ENCODE measurements around the gene BIRC5.
"Not testable (repeated sequence)": the region's sequence is repeated elsewhere in the genome, so short reads cannot be mapped to it uniquely, and the experiment has no call there.

BIRC5 gene

GRCh38 chr17:78226759-78227454 lies 12.9 kb downstream of the BIRC5 start:
- H3K27me3 Mint-ChIP-seq, result peaks cover 7% of the 10 kb centered on the region
- H3K4me1 Mint-ChIP-seq (ENCODE audit: low read depth), result peaks cover 4% of the 10 kb centered on the region
- no peaks in the 10 kb centered on the region for H3K36me3 Mint-ChIP-seq
- H3K9me3 Mint-ChIP-seq (ENCODE audit: low read depth), result no peaks in the 10 kb centered on the region
- H3K4me3 Mint-ChIP-seq, result no peak overlapping the region
- H3K27ac Mint-ChIP-seq, result no peak overlapping the region

- H3K27ac Mint-ChIP-seq, result no peak overlapping the region
- H3K9me3 Mint-ChIP-seq (ENCODE audit: low read depth), result no peaks in the 10 kb centered on the region
- no peaks in the 10 kb centered on the region for H3K36me3 Mint-ChIP-seq
- peaks cover 7% of the 10 kb centered on the region for H3K27me3 Mint-ChIP-seq
- no peak overlapping the region for H3K4me3 Mint-ChIP-seq
- peaks cover 4% of the 10 kb centered on the region for H3K4me1 Mint-ChIP-seq (ENCODE audit: low read depth)
These were observed 13.4 kb downstream of the BIRC5 start for GRCh38 chr17:78227455-78227916.

- Mint-ChIP-seq H3K36me3 (no peaks in the 10 kb centered on the region), H3K4me1 (ENCODE audit: low read depth) (peaks cover 8% of the 10 kb centered on the region), H3K27me3 (peaks cover 11% of the 10 kb centered on the region), H3K9me3 (ENCODE audit: low read depth) (no peaks in the 10 kb centered on the region), H3K4me3 (no peak overlapping the region), H3K27ac (no peak overlapping the region)
These were observed 14.1 kb downstream of the BIRC5 start for GRCh38 chr17:78228176-78228575.

GRCh38 chr17:78230252-78230962 lies 16.4 kb downstream of the BIRC5 start:
- no peak overlapping the region for H3K4me3 Mint-ChIP-seq
- no peak overlapping the region for H3K27ac Mint-ChIP-seq
- H3K36me3 Mint-ChIP-seq, result no peaks in the 10 kb centered on the region
- no peaks in the 10 kb centered on the region for H3K9me3 Mint-ChIP-seq (ENCODE audit: low read depth)
- H3K27me3 Mint-ChIP-seq, result peaks cover 11% of the 10 kb centered on the region
- H3K4me1 Mint-ChIP-seq (ENCODE audit: low read depth), result peaks cover 8% of the 10 kb centered on the region

- Mint-ChIP-seq H3K4me3 (no peak within 1 kb of the TSS), H3K4me1 (ENCODE audit: low read depth) (peaks cover 8% of the 10 kb centered on the region), H3K36me3 (no peaks in the 10 kb centered on the region), H3K27me3 (peaks cover 11% of the 10 kb centered on the region), H3K9me3 (ENCODE audit: low read depth) (no peaks in the 10 kb centered on the region), H3K27ac (no peak within 1 kb of the TSS)
These were observed 17.2 kb downstream of the BIRC5 start, which contains the start of gene TMEM235 for GRCh38 chr17:78230996-78231935. TSS of gene TMEM235 (plus strand) at chr17:78231631. CDS start at chr17:78232024, 393 bp downstream.

GRCh38 chr17:78231991-78232858 lies 18.2 kb downstream of the BIRC5 start:
- no peaks in the 10 kb centered on the region for H3K36me3 Mint-ChIP-seq
- no peak overlapping the region for H3K4me3 Mint-ChIP-seq
- H3K27ac Mint-ChIP-seq, result no peak overlapping the region
- H3K4me1 Mint-ChIP-seq (ENCODE audit: low read depth), result peaks cover 8% of the 10 kb centered on the region
- no peaks in the 10 kb centered on the region for H3K9me3 Mint-ChIP-seq (ENCODE audit: low read depth)
- H3K27me3 Mint-ChIP-seq, result peaks cover 11% of the 10 kb centered on the region

- Mint-ChIP-seq H3K4me3 (peak overlapping the region; percentile 3), H3K36me3 (no peaks in the 10 kb centered on the region), H3K27me3 (peaks cover 9% of the 10 kb centered on the region), H3K27ac (no peak overlapping the region), H3K9me3 (ENCODE audit: low read depth) (no peaks in the 10 kb centered on the region), H3K4me1 (ENCODE audit: low read depth) (peaks cover 8% of the 10 kb centered on the region)
These were observed 18.8 kb downstream of the BIRC5 start for GRCh38 chr17:78232859-78233173.

- no peak overlapping the region for H3K4me3 Mint-ChIP-seq
- H3K4me1 Mint-ChIP-seq (ENCODE audit: low read depth), result peaks cover 8% of the 10 kb centered on the region
- no peaks in the 10 kb centered on the region for H3K9me3 Mint-ChIP-seq (ENCODE audit: low read depth)
- peaks cover 9% of the 10 kb centered on the region for H3K27me3 Mint-ChIP-seq
- no peak overlapping the region for H3K27ac Mint-ChIP-seq
- no peaks in the 10 kb centered on the region for H3K36me3 Mint-ChIP-seq
These were observed 19.6 kb downstream of the BIRC5 start for GRCh38 chr17:78233678-78234077.

- Mint-ChIP-seq H3K4me1 (ENCODE audit: low read depth) (peaks cover 8% of the 10 kb centered on the region), H3K36me3 (no peaks in the 10 kb centered on the region), H3K4me3 (no peak overlapping the region), H3K9me3 (ENCODE audit: low read depth) (no peaks in the 10 kb centered on the region), H3K27ac (no peak overlapping the region), H3K27me3 (peaks cover 9% of the 10 kb centered on the region)
These were observed 20.3 kb downstream of the BIRC5 start for GRCh38 chr17:78234261-78234865.

GRCh38 chr17:78235022-78235421 lies 21.0 kb downstream of the BIRC5 start:
- H3K27me3 Mint-ChIP-seq; H3K27ac Mint-ChIP-seq; H3K36me3 Mint-ChIP-seq; H3K4me1 Mint-ChIP-seq (ENCODE audit: low read depth); H3K9me3 Mint-ChIP-seq (ENCODE audit: low read depth); H3K4me3 Mint-ChIP-seq: not testable (repeated sequence)

- H3K9me3 Mint-ChIP-seq (ENCODE audit: low read depth), result no peaks in the 10 kb centered on the region
- H3K4me1 Mint-ChIP-seq (ENCODE audit: low read depth), result peaks cover 4% of the 10 kb centered on the region
- no peak overlapping the region for H3K27ac Mint-ChIP-seq
- H3K4me3 Mint-ChIP-seq, result no peak overlapping the region
- H3K36me3 Mint-ChIP-seq, result no peaks in the 10 kb centered on the region
- H3K27me3 Mint-ChIP-seq, result peaks cover 5% of the 10 kb centered on the region
These were observed 21.8 kb downstream of the BIRC5 start for GRCh38 chr17:78235885-78236284.

GRCh38 chr17:78236362-78237127 lies 22.5 kb downstream of the BIRC5 start:
- Mint-ChIP-seq H3K27me3 (peaks cover 4% of the 10 kb centered on the region), H3K4me1 (ENCODE audit: low read depth) (peaks cover 4% of the 10 kb centered on the region), H3K36me3 (no peaks in the 10 kb centered on the region), H3K4me3 (no peak overlapping the region), H3K27ac (no peak overlapping the region), H3K9me3 (ENCODE audit: low read depth) (no peaks in the 10 kb centered on the region)

GRCh38 chr17:78237401-78238012 lies 23.5 kb downstream of the BIRC5 start:
- H3K4me1 Mint-ChIP-seq (ENCODE audit: low read depth), result peaks cover 4% of the 10 kb centered on the region
- no peak overlapping the region for H3K27ac Mint-ChIP-seq
- H3K9me3 Mint-ChIP-seq (ENCODE audit: low read depth), result no peaks in the 10 kb centered on the region
- H3K36me3 Mint-ChIP-seq, result no peaks in the 10 kb centered on the region
- no peak overlapping the region for H3K4me3 Mint-ChIP-seq
- peaks cover 4% of the 10 kb centered on the region for H3K27me3 Mint-ChIP-seq

All from activated naive CD8-positive, alpha-beta T cell (primary cell).